OCI-LY3 (cell line): ENCODE results near the gene ASTN2.

ENCODE experiments used
- H2AFZ ChIP-seq: fragments of 200-600, 300-600 bp; shearing (Covaris generic); 2 replicates; pipeline ENCODE4 v1.6.0; 2014; ENCODE audit warnings: antibody characterized with exemption, low read depth, low read length
- H3K27ac ChIP-seq: fragments of 200-600, 300-600 bp; sonication (generic); 2 replicates; pipeline ENCODE4 v1.5.1; 2014; ENCODE audit warnings: mild to moderate bottlenecking, low read length, moderate library complexity, mixed read lengths
- H3K27me3 ChIP-seq: fragments of 200-600, 300-600 bp; sonication (generic); 2 replicates; pipeline ENCODE4 v1.6.1; 2014; ENCODE audit warnings: low read depth, low read length, mixed read lengths
- H3K36me3 ChIP-seq: fragments of 200-600, 300-600 bp; sonication (generic); replicated peaks from 2 replicates; pipeline ENCODE3; 2014; ENCODE audit warnings: low read depth, low read length, mixed read lengths
- H3K4me1 ChIP-seq: fragments of 300-600, 200-600 bp; sonication (generic); 2 replicates; pipeline ENCODE4 v1.6.1; 2014; ENCODE audit warnings: low read length, mixed read lengths
- H3K4me2 ChIP-seq: fragments of 200-600, 300-600 bp; sonication (generic); 2 replicates; pipeline ENCODE4 v1.6.1; 2014; ENCODE audit warnings: low read length, mixed read lengths
- H3K4me3 ChIP-seq: fragments of 300-600, 200-600 bp; sonication (generic); 2 replicates; pipeline ENCODE4 v1.5.1; 2014; ENCODE audit warnings: antibody characterized with exemption, mild to moderate bottlenecking, low read length, moderate library complexity
- H3K79me2 ChIP-seq: fragments of 300-600, 200-600 bp; shearing (Covaris generic); 2 replicates; pipeline ENCODE4 v1.6.1; 2014; ENCODE audit warnings: mild to moderate bottlenecking, low read length, mixed read lengths
- H3K9ac ChIP-seq: fragments of 300-600, 200-600 bp; shearing (Covaris generic); 2 replicates; pipeline ENCODE4 v1.6.0; 2014; ENCODE audit warnings: mild to moderate bottlenecking, low read length, moderate library complexity
- H3K9me3 ChIP-seq: fragments of 200-600, 300-600 bp; shearing (Covaris generic); 2 replicates; pipeline ENCODE4 v1.6.1; 2014; ENCODE audit warnings: low read length, mixed read lengths; ENCODE audit not compliant: insufficient read depth
- H4K20me1 ChIP-seq: fragments of 200-600, 300-600 bp; sonication (generic); 2 replicates; pipeline ENCODE4 v1.6.1; 2016; ENCODE audit warnings: low read length, mixed read lengths; ENCODE audit not compliant: insufficient read depth
- EZH2phosphoT487 ChIP-seq: fragments of 200-600 bp; shearing (Covaris generic); IDR thresholded peaks from 2 replicates; pipeline ENCODE4 v1.6.1; 2018; ENCODE audit warnings: antibody characterized with exemption, mixed run types, low read depth
- TF ChIP-seq, protein P1 (sequence below): fragments of 200-600, 300-600 bp; sonication (generic); IDR thresholded peaks from 2 replicates; pipeline ENCODE4 v1.5.1; 2014; ENCODE audit warnings: antibody characterized with exemption, low read length, low read depth

Gene ASTN2

DNA sequence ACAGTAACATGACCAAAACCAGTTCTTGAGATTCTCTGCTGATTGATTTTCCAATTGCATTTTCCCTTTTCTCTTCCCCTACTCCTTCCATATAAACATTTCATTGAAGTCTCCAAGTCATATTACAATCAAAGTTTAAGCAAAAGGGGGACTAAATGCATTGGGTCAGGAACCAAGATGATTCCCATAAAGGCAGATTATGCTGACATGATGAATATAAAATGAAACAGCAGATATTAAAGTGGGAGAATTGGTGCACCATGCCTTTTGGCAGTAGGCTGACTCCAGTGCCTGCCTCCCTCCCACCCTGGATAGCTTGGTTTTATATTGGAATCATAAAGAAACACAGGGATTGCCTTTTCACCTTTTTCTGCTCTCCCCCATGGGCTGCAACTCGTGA, 118.4 kb downstream of the ASTN2 start:
- Histone ChIP-seq H2AFZ (no peak overlapping the region), H3K4me1 (no peaks in the 10 kb centered on the region), H4K20me1 (no peaks in the 10 kb centered on the region), H3K36me3 (no peaks in the 10 kb centered on the region), H3K27ac (no peak overlapping the region), H3K79me2 (no peaks in the 10 kb centered on the region), H3K4me2 (no peak overlapping the region), H3K27me3 (0 out of 2 replicates have a peak, but pooled peaks cover 4% of the 10 kb centered on the region), H3K9ac (no peak overlapping the region), H3K4me3 (no peak overlapping the region), H3K9me3 (no peaks in the 10 kb centered on the region; the same call in 1 of the 2 replicates)
- no peak for TF ChIP-seq EZH2phosphoT487
- TF ChIP-seq, protein P1, sequence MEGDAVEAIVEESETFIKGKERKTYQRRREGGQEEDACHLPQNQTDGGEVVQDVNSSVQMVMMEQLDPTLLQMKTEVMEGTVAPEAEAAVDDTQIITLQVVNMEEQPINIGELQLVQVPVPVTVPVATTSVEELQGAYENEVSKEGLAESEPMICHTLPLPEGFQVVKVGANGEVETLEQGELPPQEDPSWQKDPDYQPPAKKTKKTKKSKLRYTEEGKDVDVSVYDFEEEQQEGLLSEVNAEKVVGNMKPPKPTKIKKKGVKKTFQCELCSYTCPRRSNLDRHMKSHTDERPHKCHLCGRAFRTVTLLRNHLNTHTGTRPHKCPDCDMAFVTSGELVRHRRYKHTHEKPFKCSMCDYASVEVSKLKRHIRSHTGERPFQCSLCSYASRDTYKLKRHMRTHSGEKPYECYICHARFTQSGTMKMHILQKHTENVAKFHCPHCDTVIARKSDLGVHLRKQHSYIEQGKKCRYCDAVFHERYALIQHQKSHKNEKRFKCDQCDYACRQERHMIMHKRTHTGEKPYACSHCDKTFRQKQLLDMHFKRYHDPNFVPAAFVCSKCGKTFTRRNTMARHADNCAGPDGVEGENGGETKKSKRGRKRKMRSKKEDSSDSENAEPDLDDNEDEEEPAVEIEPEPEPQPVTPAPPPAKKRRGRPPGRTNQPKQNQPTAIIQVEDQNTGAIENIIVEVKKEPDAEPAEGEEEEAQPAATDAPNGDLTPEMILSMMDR: no peak

DNA sequence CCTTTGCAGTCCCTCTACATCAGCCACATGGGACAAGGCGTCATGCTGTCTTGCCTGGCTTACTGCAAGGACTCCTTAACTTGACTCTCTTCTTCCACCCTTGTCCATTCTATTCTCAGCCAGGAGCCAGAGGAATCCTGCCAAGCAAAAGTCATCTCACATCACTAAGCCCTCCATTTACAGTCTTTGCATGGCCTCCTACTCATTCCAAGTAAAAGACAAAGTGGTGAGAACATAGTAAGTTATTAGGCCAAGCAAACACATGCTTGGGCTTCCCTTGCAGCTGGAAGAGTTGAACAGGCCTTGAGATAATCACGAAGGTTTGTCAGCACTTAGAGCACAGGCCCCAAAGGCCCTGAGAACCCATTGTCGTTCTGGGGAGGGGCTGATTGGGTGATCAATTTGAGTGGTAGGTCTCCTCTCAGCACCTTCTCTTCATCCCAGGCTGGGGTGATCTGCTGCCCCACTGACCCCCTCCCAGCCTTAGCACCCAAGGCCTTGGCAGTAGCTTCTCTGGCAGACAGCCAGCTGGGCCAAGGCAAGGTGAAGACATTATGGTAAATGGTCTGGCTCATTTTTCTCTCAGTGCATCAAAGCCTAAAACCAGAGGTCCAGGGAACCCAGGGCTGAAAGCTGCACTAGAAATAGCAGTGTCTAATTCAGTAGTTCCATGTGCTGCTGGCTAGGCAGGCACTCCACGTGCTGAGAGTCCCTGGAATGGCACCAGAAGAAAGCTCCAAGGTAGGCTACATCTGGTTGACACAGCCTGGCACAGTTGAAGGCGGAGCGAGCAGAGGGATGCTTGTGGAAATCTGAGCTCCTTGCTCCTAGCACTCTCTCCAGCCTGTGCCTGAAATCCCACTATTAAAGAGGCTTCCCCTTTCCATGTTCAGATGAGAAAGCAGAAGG, 121.4 kb downstream of the ASTN2 start:
- Histone ChIP-seq H3K27me3 (0 out of 2 replicates have a peak, but pooled peaks cover 4% of the 10 kb centered on the region), H3K36me3 (no peaks in the 10 kb centered on the region), H3K9me3 (no peaks in the 10 kb centered on the region), H3K4me3 (no peak overlapping the region), H3K9ac (no peak overlapping the region), H3K79me2 (no peaks in the 10 kb centered on the region), H4K20me1 (no peaks in the 10 kb centered on the region), H3K4me2 (no peak overlapping the region), H2AFZ (no peak overlapping the region), H3K4me1 (no peaks in the 10 kb centered on the region), H3K27ac (no peak overlapping the region)
- no peak for TF ChIP-seq EZH2phosphoT487
- TF ChIP-seq, protein P1: no peak

DNA sequence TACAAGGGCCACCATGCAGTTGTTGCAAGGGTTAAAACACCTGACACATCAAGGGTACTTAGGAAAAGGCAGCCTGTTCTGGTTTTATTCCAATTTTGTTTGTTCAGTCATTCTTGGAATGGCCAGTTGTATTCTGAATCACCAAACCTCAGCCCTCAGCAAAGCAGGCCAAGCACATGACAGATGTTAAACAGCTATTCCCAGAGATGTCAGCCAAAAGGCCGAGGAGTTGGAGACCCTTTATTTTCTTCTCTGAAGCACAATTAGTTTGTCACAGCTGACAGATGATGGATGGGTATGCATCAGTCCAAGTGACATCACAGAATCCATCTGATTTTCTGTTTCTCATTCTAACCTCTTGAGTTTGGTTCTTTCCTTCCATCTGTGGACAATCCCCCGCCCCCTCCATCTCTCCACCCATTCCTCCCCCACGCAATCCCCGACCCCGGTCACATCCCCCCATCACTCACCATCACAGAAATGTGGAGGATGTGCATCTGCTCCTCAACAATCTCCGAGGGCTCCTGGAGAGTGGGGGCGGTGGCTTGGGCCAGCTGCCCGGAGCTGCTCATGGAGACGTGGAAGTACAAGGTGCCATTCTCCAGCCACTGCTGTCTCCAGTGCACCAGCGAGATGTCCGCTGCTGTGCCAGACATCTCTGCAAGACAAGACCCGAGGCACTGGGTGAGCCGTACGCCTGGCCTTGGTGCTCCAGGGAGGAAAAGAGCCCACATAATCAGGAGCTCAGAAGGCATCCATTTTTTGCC, 123.8 kb downstream of the ASTN2 start:
- no peak overlapping the region for H3K9ac ChIP-seq
- no peaks in the 10 kb centered on the region for H3K4me1 ChIP-seq
- H3K27me3 ChIP-seq: no peaks in the 10 kb centered on the region; the same call in 1 of the 2 replicates
- no peaks in the 10 kb centered on the region for H3K9me3 ChIP-seq
- no peak overlapping the region for H3K4me2 ChIP-seq
- H2AFZ ChIP-seq: no peak overlapping the region
- H4K20me1 ChIP-seq: no peaks in the 10 kb centered on the region
- H3K79me2 ChIP-seq: no peaks in the 10 kb centered on the region
- TF ChIP-seq, protein P1: no peak
- H3K4me3 ChIP-seq: no peak overlapping the region
- H3K27ac ChIP-seq: no peak overlapping the region
- no peaks in the 10 kb centered on the region for H3K36me3 ChIP-seq

DNA sequence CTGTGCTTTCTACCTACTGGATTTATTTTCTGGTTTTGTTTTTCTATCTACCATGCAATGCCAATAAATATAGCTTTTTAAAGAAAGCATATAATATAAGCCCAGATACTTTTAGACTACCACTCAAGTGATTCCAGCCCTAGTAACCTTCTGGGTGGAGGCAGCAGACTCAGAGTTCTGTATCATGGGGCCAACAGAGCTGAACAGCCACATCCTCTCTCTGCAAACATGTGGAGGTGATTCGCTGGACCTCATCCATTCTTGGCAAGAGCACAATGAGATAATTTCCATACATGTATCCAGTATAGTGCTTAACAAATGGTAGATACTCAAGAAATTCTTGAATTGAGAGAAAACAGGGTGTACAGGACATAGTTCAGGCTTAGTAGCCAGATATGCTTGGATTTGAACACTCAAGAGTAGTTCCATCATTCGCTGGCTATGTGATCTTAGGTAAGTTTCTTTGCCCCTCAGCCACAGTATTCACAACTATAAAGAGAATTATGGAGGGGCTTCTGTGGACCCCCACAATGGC, 124.5 kb downstream of the ASTN2 start:
- no peaks in the 10 kb centered on the region for H3K79me2 ChIP-seq
- no peak overlapping the region for H2AFZ ChIP-seq
- no peak overlapping the region for H3K4me2 ChIP-seq
- H3K27me3 ChIP-seq: no peaks in the 10 kb centered on the region; the same call in 1 of the 2 replicates
- no peak overlapping the region for H3K4me3 ChIP-seq
- H3K4me1 ChIP-seq: no peaks in the 10 kb centered on the region
- H3K9me3 ChIP-seq: no peaks in the 10 kb centered on the region
- no peaks in the 10 kb centered on the region for H4K20me1 ChIP-seq
- H3K36me3 ChIP-seq: no peaks in the 10 kb centered on the region
- no peak overlapping the region for H3K9ac ChIP-seq
- no peak for TF ChIP-seq EZH2phosphoT487
- TF ChIP-seq, protein P1: no peak
- H3K27ac ChIP-seq: no peak overlapping the region
